Astrocyte (in vitro differentiated cells and primary cell): ENCODE data around the gene ZDHHC17. TPM values are rescaled to one million over a fixed set of nuclear protein-coding genes. Genes with fewer than 3 reads are reported as not detected.

ENCODE experiments used
- DNase-seq: peaks from one replicate; pipeline ENCODE4 v3.0.0-alpha.2; 2010; ENCODE audit warnings: low read depth
- FAIRE-seq: peaks from 2 replicates; lab custom pipeline; 2011; peaks lifted over from hg19 to GRCh38; lab: Jason Lieb, UNC
- H2AFZ ChIP-seq: 2 replicates; pipeline ENCODE4 v1.6.0; 2012; ENCODE audit warnings: low read depth, low read length, inconsistent platforms
- H3K27ac ChIP-seq: 2 replicates; pipeline ENCODE4 v1.5.1; 2011; ENCODE audit warnings: low read depth, low read length, inconsistent platforms
- H3K27me3 ChIP-seq: 2 replicates; pipeline ENCODE4 v1.6.0; 2011; ENCODE audit warnings: low read length, inconsistent platforms; ENCODE audit not compliant: insufficient read depth
- H3K36me3 ChIP-seq: 2 replicates; pipeline ENCODE4 v1.5.1; 2011; ENCODE audit warnings: low read length, inconsistent platforms; ENCODE audit not compliant: insufficient read depth
- H3K4me1 ChIP-seq: 2 replicates; pipeline ENCODE4 v1.5.1; 2011; ENCODE audit warnings: low read length, inconsistent platforms; ENCODE audit not compliant: insufficient read depth
- H3K4me2 ChIP-seq: 2 replicates; pipeline ENCODE4 v1.6.0; 2012; ENCODE audit warnings: low read length, inconsistent platforms
- H3K4me3 ChIP-seq: 2 replicates; pipeline ENCODE4 v1.5.1; 2011; ENCODE audit warnings: low read depth, mild to moderate bottlenecking, low read length, inconsistent platforms; ENCODE audit not compliant: insufficient read depth
- H3K79me2 ChIP-seq: 2 replicates; pipeline ENCODE4 v1.6.0; 2012; ENCODE audit warnings: mild to moderate bottlenecking, low read length, inconsistent platforms; ENCODE audit not compliant: insufficient read depth
- H3K9ac ChIP-seq: 2 replicates; pipeline ENCODE4 v1.6.0; 2012; ENCODE audit warnings: mild to moderate bottlenecking, low read length, inconsistent platforms
- H3K9me3 ChIP-seq: 2 replicates; pipeline ENCODE4 v1.5.1; 2012; ENCODE audit warnings: low read depth, mild to moderate bottlenecking, low read length, inconsistent platforms; ENCODE audit not compliant: insufficient read depth
- H4K20me1 ChIP-seq: 2 replicates; pipeline ENCODE4 v1.6.0; 2012; ENCODE audit warnings: low read length, inconsistent platforms; ENCODE audit not compliant: insufficient read depth
- H3K27ac Mint-ChIP-seq: one replicate; pipeline ENCODE4 v1.8.0; 2021; ENCODE audit warnings: mild to moderate bottlenecking, mixed read lengths; ENCODE audit not compliant: unreplicated experiment
- H3K27me3 Mint-ChIP-seq: one replicate; pipeline ENCODE4 v1.8.0; 2021; ENCODE audit warnings: low read depth, mixed read lengths; ENCODE audit not compliant: unreplicated experiment
- H3K36me3 Mint-ChIP-seq: one replicate; pipeline ENCODE4 v1.8.0; 2021; ENCODE audit warnings: low read depth, mixed read lengths; ENCODE audit not compliant: unreplicated experiment
- H3K4me1 Mint-ChIP-seq: one replicate; pipeline ENCODE4 v1.8.0; 2021; ENCODE audit warnings: low read depth, mixed read lengths; ENCODE audit not compliant: unreplicated experiment
- H3K4me3 Mint-ChIP-seq: one replicate; pipeline ENCODE4 v1.8.0; 2021; ENCODE audit warnings: mild to moderate bottlenecking, moderate library complexity, mixed read lengths; ENCODE audit not compliant: unreplicated experiment
- H3K9me3 Mint-ChIP-seq: one replicate; pipeline ENCODE4 v1.8.0; 2021; ENCODE audit warnings: mild to moderate bottlenecking, mixed read lengths; ENCODE audit not compliant: unreplicated experiment
- EZH2 ChIP-seq: IDR thresholded peaks from 2 replicates; pipeline ENCODE4 v1.6.1; 2012; ENCODE audit warnings: mild to moderate bottlenecking, low read length, inconsistent platforms; ENCODE audit not compliant: insufficient read depth
- total RNA-seq: library from RNA; stranded (reverse); gene quantifications from 2 replicates; pipeline ENCODE4 v1.2.1, GENCODE V29; 2021
- TF ChIP-seq, protein P1 (sequence below): IDR thresholded peaks from 2 replicates; pipeline ENCODE4 v1.5.1; 2011; ENCODE audit warnings: low read depth, mild to moderate bottlenecking, inconsistent platforms, low read length, moderate library complexity; ENCODE audit not compliant: insufficient read depth

Gene ZDHHC17
- total RNA-seq, 1 donor from 2014 or later, result 77.5 TPM

DNA sequence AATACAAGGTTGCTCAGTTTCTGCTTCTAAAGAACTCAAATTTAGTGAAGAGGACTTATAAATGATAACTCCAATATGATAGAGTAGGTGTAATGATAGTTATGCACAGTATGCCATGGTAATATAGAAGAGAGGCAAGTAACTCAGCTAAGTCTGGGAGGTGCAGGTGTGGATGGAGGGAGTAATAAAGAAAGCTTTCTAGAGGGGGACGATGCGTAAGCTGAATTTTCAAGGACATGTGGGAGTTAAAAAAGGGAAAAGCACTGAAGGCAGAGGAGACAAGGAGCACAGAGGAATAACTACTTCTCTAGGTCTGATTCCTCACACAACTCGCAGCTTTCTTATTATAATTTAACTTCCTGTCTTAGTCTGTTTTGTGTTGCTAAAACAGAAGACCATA is 49.1 kb upstream of the ZDHHC17 start:
- Histone ChIP-seq H2AFZ (no peak overlapping the region), H3K27ac (no peak overlapping the region), H3K36me3 (no peaks in the 10 kb centered on the region), H3K9me3 (no peaks in the 10 kb centered on the region), H3K79me2 (no peaks in the 10 kb centered on the region), H3K4me3 (no peak overlapping the region), H3K4me1 (peaks cover 23% of the 10 kb centered on the region), H4K20me1 (no peaks in the 10 kb centered on the region), H3K4me2 (no peak overlapping the region), H3K9ac (no peak overlapping the region), H3K27me3 (no peaks in the 10 kb centered on the region)
- no peak for FAIRE-seq
- Mint-ChIP-seq H3K27ac (no peak overlapping the region), H3K9me3 (peaks cover 4% of the 10 kb centered on the region), H3K4me1 (peaks cover 38% of the 10 kb centered on the region), H3K36me3 (peaks cover 2% of the 10 kb centered on the region), H3K4me3 (no peak overlapping the region), H3K27me3 (no peaks in the 10 kb centered on the region)
- no peak for TF ChIP-seq EZH2
- TF ChIP-seq, protein P1, sequence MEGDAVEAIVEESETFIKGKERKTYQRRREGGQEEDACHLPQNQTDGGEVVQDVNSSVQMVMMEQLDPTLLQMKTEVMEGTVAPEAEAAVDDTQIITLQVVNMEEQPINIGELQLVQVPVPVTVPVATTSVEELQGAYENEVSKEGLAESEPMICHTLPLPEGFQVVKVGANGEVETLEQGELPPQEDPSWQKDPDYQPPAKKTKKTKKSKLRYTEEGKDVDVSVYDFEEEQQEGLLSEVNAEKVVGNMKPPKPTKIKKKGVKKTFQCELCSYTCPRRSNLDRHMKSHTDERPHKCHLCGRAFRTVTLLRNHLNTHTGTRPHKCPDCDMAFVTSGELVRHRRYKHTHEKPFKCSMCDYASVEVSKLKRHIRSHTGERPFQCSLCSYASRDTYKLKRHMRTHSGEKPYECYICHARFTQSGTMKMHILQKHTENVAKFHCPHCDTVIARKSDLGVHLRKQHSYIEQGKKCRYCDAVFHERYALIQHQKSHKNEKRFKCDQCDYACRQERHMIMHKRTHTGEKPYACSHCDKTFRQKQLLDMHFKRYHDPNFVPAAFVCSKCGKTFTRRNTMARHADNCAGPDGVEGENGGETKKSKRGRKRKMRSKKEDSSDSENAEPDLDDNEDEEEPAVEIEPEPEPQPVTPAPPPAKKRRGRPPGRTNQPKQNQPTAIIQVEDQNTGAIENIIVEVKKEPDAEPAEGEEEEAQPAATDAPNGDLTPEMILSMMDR, result no peak
- no peak for DNase-seq

DNA sequence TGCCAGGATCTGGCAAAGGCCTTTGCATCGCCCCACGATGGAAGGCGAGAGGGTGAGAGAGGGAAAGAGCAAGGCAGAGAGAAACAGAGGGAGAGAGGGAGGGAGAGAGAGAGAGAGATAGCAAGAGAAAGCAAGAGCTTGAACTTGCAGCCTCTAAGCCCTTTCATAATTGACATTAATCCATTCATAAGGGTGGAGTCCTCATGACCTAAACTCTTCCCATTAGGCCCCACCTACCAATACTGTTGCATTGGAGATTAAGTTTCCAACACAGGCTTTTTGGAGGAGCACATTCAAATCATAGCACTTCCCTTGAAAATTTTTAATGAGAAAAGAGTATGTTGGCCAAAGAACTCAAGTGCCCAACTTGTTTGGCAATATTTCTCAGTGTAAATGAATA is 48.6 kb upstream of the ZDHHC17 start:
- no peak overlapping the region for H3K27ac Mint-ChIP-seq
- TF ChIP-seq, protein P1, result no peak
- TF ChIP-seq EZH2, result no peak
- peaks cover 26% of the 10 kb centered on the region for H3K4me1 ChIP-seq
- peaks cover 41% of the 10 kb centered on the region for H3K4me1 Mint-ChIP-seq
- no peak overlapping the region for H3K9ac ChIP-seq
- H3K36me3 ChIP-seq, result no peaks in the 10 kb centered on the region
- no peak overlapping the region for H3K4me3 ChIP-seq
- H3K36me3 Mint-ChIP-seq, result peaks cover 2% of the 10 kb centered on the region
- no peak for FAIRE-seq
- H3K27me3 Mint-ChIP-seq, result no peaks in the 10 kb centered on the region
- no peak overlapping the region for H3K27ac ChIP-seq
- H3K4me2 ChIP-seq, result no peak overlapping the region
- no peaks in the 10 kb centered on the region for H3K27me3 ChIP-seq
- DNase-seq, result no peak
- H3K9me3 Mint-ChIP-seq, result peaks cover 4% of the 10 kb centered on the region
- H3K79me2 ChIP-seq, result no peaks in the 10 kb centered on the region
- H3K4me3 Mint-ChIP-seq, result no peak overlapping the region
- no peaks in the 10 kb centered on the region for H3K9me3 ChIP-seq
- H4K20me1 ChIP-seq, result no peaks in the 10 kb centered on the region
- H2AFZ ChIP-seq, result no peak overlapping the region

DNA sequence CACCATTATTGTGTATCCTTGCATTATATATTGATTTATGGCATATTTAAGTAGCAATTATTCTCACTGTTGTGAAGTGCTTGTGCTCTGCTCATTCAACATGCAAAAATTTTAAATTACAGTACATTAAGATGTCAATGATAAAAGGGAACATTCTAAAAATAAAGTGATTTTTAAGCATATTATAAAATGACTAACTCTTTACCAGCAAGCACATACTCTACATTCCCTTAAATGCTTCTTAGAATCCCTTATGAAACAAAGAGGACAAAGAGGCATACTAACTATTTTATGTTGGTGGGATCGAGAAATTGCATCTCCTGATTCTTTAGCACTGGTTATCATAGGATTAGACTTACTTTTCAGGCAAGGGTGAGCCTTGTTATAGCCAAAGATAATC is 46.6 kb upstream of the ZDHHC17 start:
- no peak for FAIRE-seq

More for the DNA sequence above, 46.6 kb upstream of the ZDHHC17 start:
- Mint-ChIP-seq H3K27me3 (no peaks in the 10 kb centered on the region), H3K4me1 (peaks cover 49% of the 10 kb centered on the region), H3K9me3 (peaks cover 4% of the 10 kb centered on the region), H3K4me3 (no peak overlapping the region), H3K36me3 (peaks cover 2% of the 10 kb centered on the region), H3K27ac (peak overlapping the region; percentile 100)
- Histone ChIP-seq H3K9ac (no peak overlapping the region), H3K4me2 (no peak overlapping the region), H3K79me2 (no peaks in the 10 kb centered on the region), H3K27me3 (no peaks in the 10 kb centered on the region), H3K4me3 (no peak overlapping the region), H3K27ac (peak overlapping the region; percentile 23), H3K4me1 (peaks cover 31% of the 10 kb centered on the region), H3K36me3 (no peaks in the 10 kb centered on the region), H4K20me1 (no peaks in the 10 kb centered on the region), H2AFZ (peak overlapping the region; percentile 30), H3K9me3 (no peaks in the 10 kb centered on the region)
- DNase-seq, result no peak
- TF ChIP-seq, protein P1, result no peak
- TF ChIP-seq EZH2, result no peak
